IMR-90 (cell line): Measurements from ENCODE around the gene TIMM29. TPM values are rescaled to one million over a fixed set of nuclear protein-coding genes. Genes with fewer than 3 reads are reported as not detected.

Experiments
- ATAC-seq: fragments of 200-7000 bp; cut with Tn5 transposase; 2 replicates; pipeline ENCODE4 v1.9.1; 2020; ENCODE audit warnings: low read depth, mild to moderate bottlenecking, moderate library complexity
- BruUV-seq: library from RNA; stranded (reverse); fragments of 400-500 nt; replicated peaks from 2 replicates; lab custom pipeline; 2021; lab: Mats Ljungman, UMichigan
- CTCF ChIA-PET: fragments of 300-600 bp; formaldehyde crosslinking; extraction: SDS; loops from one replicate; lab custom pipeline; 2021; ENCODE audit warnings: antibody characterized with exemption; lab: Yijun Ruan, JAX
- POLR2A ChIA-PET: fragments of 300-600 bp; sonication (Branson Sonifier 250); formaldehyde crosslinking; loops from one replicate; lab custom pipeline; 2022; ENCODE audit warnings: antibody characterized with exemption; ENCODE audit not compliant: unreplicated experiment; lab: Charles Lee
- DNase-seq: peaks from one replicate; pipeline ENCODE4 v3.0.0; 2013
- H2AFZ ChIP-seq: replicated peaks from 2 replicates; pipeline ENCODE3; 2013; ENCODE audit warnings: low read length, mild to moderate bottlenecking; ENCODE audit not compliant: poor library complexity
- H2AK5ac ChIP-seq: 2 replicates; pipeline ENCODE4 v1.6.1; 2013; ENCODE audit warnings: low read depth, low read length, inconsistent platforms
- H2AK9ac ChIP-seq: replicated peaks from 2 replicates; pipeline ENCODE3; 2013; ENCODE audit warnings: mild to moderate bottlenecking, low read depth, low read length, moderate library complexity; ENCODE audit not compliant: poor library complexity
- H2BK120ac ChIP-seq: 2 replicates; pipeline ENCODE4 v1.6.1; 2013; ENCODE audit warnings: low read depth, low read length, inconsistent platforms
- H2BK15ac ChIP-seq: 3 replicates; pipeline ENCODE4 v1.6.1; 2013; ENCODE audit warnings: low read depth, low read length, inconsistent platforms
- H2BK20ac ChIP-seq: 2 replicates; pipeline ENCODE4 v1.6.1; 2013; ENCODE audit warnings: low read depth, mild to moderate bottlenecking, inconsistent platforms, low read length, moderate library complexity
- H2BK5ac ChIP-seq: 2 replicates; pipeline ENCODE4 v1.6.1; 2013; ENCODE audit warnings: mild to moderate bottlenecking, low read depth, low read length, inconsistent platforms; ENCODE audit not compliant: poor library complexity, severe bottlenecking
- H3K14ac ChIP-seq: replicated peaks from 2 replicates; pipeline ENCODE4 v1.6.1; 2013; ENCODE audit warnings: low read depth, low read length, inconsistent platforms
- H3K18ac ChIP-seq: 2 replicates; pipeline ENCODE4 v1.6.1; 2013; ENCODE audit warnings: low read depth, low read length, control low read depth
- H3K23ac ChIP-seq: 2 replicates; pipeline ENCODE4 v1.6.1; 2013; ENCODE audit warnings: low read depth, low read length, inconsistent platforms
- H3K27ac ChIP-seq: 2 replicates; pipeline ENCODE4 v1.5.1; 2013; ENCODE audit warnings: mild to moderate bottlenecking, control low read depth, low read length; ENCODE audit not compliant: insufficient read depth
- H3K27me3 ChIP-seq: 2 replicates; pipeline ENCODE4 v1.6.1; 2013; ENCODE audit warnings: low read length; ENCODE audit not compliant: control insufficient read depth, insufficient read depth
- H3K36me3 ChIP-seq: 2 replicates; pipeline ENCODE4 v1.6.1; 2013; ENCODE audit warnings: low read length, mixed read lengths; ENCODE audit not compliant: control insufficient read depth, insufficient read depth
- H3K4ac ChIP-seq: 2 replicates; pipeline ENCODE4 v1.6.1; 2013; ENCODE audit warnings: low read depth, low read length, inconsistent platforms
- H3K4me1 ChIP-seq: 2 replicates; pipeline ENCODE4 v1.6.1; 2013; ENCODE audit warnings: low read length, mixed read lengths; ENCODE audit not compliant: control insufficient read depth, insufficient read depth
- H3K4me2 ChIP-seq: 2 replicates; pipeline ENCODE4 v1.6.1; 2013; ENCODE audit warnings: low read depth, mild to moderate bottlenecking, control low read depth, low read length, moderate library complexity
- H3K4me3 ChIP-seq: 2 replicates; pipeline ENCODE4 v1.5.1; 2013; ENCODE audit warnings: low read depth, mild to moderate bottlenecking, control low read depth, low read length, moderate library complexity; ENCODE audit not compliant: insufficient read depth
- H3K56ac ChIP-seq: 2 replicates; pipeline ENCODE4 v1.6.1; 2013; ENCODE audit warnings: low read length, inconsistent platforms; ENCODE audit not compliant: insufficient read depth; ENCODE audit errors: extremely low read depth
- H3K79me1 ChIP-seq, 2 experiments: 2 replicates each; pipeline ENCODE4 v1.6.1; 2013; ENCODE audit warnings: low read length in 2 of 2, inconsistent platforms in 1 of 2, low read depth in 1 of 2
- H3K9ac ChIP-seq: 2 replicates; pipeline ENCODE4 v1.6.1; 2013; ENCODE audit warnings: low read depth, low read length, control low read depth
- H3K9me1 ChIP-seq: 2 replicates; pipeline ENCODE4 v1.6.1; 2013; ENCODE audit warnings: low read length, inconsistent platforms; ENCODE audit not compliant: insufficient read depth
- H3K9me3 ChIP-seq: 2 replicates; pipeline ENCODE4 v1.6.1; 2013; ENCODE audit warnings: low read length; ENCODE audit not compliant: control insufficient read depth, insufficient read depth
- H4K20me1 ChIP-seq: 2 replicates; pipeline ENCODE4 v1.6.1; 2013; ENCODE audit warnings: low read length, inconsistent platforms; ENCODE audit not compliant: insufficient read depth
- H4K5ac ChIP-seq: 2 replicates; pipeline ENCODE4 v1.6.1; 2013; ENCODE audit warnings: mild to moderate bottlenecking, low read depth, low read length, control low read depth
- H4K8ac ChIP-seq, 2 experiments: 2 replicates each; pipeline ENCODE4 v1.6.1; 2013; ENCODE audit warnings: low read depth in 2 of 2, low read length in 2 of 2, control low read depth in 1 of 2, inconsistent platforms in 1 of 2
- H4K91ac ChIP-seq: 2 replicates; pipeline ENCODE4 v1.6.1; 2013; ENCODE audit warnings: low read depth, low read length, inconsistent platforms; ENCODE audit not compliant: insufficient read depth
- BHLHE40 ChIP-seq: fragments of 150-350 bp; IDR thresholded peaks from 2 replicates; pipeline ENCODE4 v1.6.1; 2016; ENCODE audit warnings: mild to moderate bottlenecking, low read depth, low read length
- CEBPB ChIP-seq: IDR thresholded peaks from 2 replicates; pipeline ENCODE4 v1.6.1; 2012; ENCODE audit warnings: low read depth, low read length, improper control_type of control experiment
- CHD1 ChIP-seq: IDR thresholded peaks from 2 replicates; pipeline ENCODE4 v1.6.1; 2012; ENCODE audit warnings: low read depth, low read length, improper control_type of control experiment
- FOS ChIP-seq: fragments of 150-350 bp; IDR thresholded peaks from 2 replicates; pipeline ENCODE4 v1.6.1; 2016; ENCODE audit warnings: low read depth, low read length
- MAFK ChIP-seq: IDR thresholded peaks from 2 replicates; pipeline ENCODE4 v1.6.1; 2012; ENCODE audit warnings: low read depth, low read length, improper control_type of control experiment
- MAZ ChIP-seq: IDR thresholded peaks from 2 replicates; pipeline ENCODE4 v1.6.1; 2012; ENCODE audit warnings: low read depth, mild to moderate bottlenecking, low read length, improper control_type of control experiment, moderate library complexity, borderline replicate concordance
- MXI1 ChIP-seq: IDR thresholded peaks from 2 replicates; pipeline ENCODE4 v1.6.1; 2012; ENCODE audit warnings: low read depth, mild to moderate bottlenecking, low read length, moderate library complexity, borderline replicate concordance
- NFE2L2 ChIP-seq: fragments of 150-350 bp; IDR thresholded peaks from 2 replicates; pipeline ENCODE4 v1.6.1; 2016; ENCODE audit warnings: low read depth, mild to moderate bottlenecking, low read length
- POLR2A ChIP-seq: IDR thresholded peaks from 2 replicates; pipeline ENCODE4 v1.6.1; 2012; ENCODE audit warnings: mild to moderate bottlenecking, low read depth, low read length
- RAD21 ChIP-seq: IDR thresholded peaks from 2 replicates; pipeline ENCODE4 v1.6.1; 2012; ENCODE audit warnings: low read length, improper control_type of control experiment
- RCOR1 ChIP-seq: IDR thresholded peaks from 2 replicates; pipeline ENCODE4 v1.6.1; 2012; ENCODE audit warnings: mild to moderate bottlenecking, low read length, improper control_type of control experiment; ENCODE audit not compliant: insufficient replicate concordance
- RFX5 ChIP-seq: IDR thresholded peaks from 2 replicates; pipeline ENCODE4 v1.8.0; 2012; ENCODE audit warnings: low read depth, mild to moderate bottlenecking, low read length, moderate library complexity
- SMC3 ChIP-seq: fragments of 150-350 bp; IDR thresholded peaks from 2 replicates; pipeline ENCODE4 v1.6.1; 2016; ENCODE audit warnings: low read depth, mild to moderate bottlenecking, antibody characterized with exemption, low read length, moderate library complexity
- USF2 ChIP-seq: fragments of 150-350 bp; IDR thresholded peaks from 2 replicates; pipeline ENCODE4 v1.6.1; 2017; ENCODE audit warnings: mild to moderate bottlenecking, antibody characterized with exemption, low read length, low read depth
- WGBS, 2 experiments: methylation state at CpG; one replicate each; pipeline versions ENCODE4 v1.1.5 to v1.1.7; 2013; ENCODE audit warnings: missing lambda C conversion rate in 2 of 2; ENCODE audit not compliant: insufficient read length in 1 of 2; ENCODE audit errors: extremely low coverage in 2 of 2; 5-methylcytosine and 5-hydroxymethylcytosine counted together
- dilution Hi-C: fragments of 300-500 bp; cut with HindIII; formaldehyde crosslinking; loops from one replicate; pipeline ENCODE4 v1.14.3; 2018; ENCODE audit warnings: low sequenced_read_pairs; ENCODE audit not compliant: unreplicated experiment
- in situ Hi-C: fragments of 300-500 bp; cut with MboI; formaldehyde crosslinking; loops from 3 replicates; pipeline ENCODE4 v1.14.3; 2019; ENCODE audit warnings: low sequenced_read_pairs, inconsistent platforms, mixed read lengths
- intact Hi-C: fragments of 100-400 bp; cut with micrococcal nuclease; formaldehyde crosslinking; loops from 2 replicates; pipeline ENCODE4 v1.10.0; 2022
- polyA plus RNA-seq, 3 experiments: library from polyadenylated mRNA; depleted of rRNA; stranded (reverse); fragments of >200 nt; gene quantifications; 2 replicates each; pipeline ENCODE4 v1.2.3, GENCODE V29; 2012; ENCODE audit warnings: low replicate concordance in 1 of 3
- total RNA-seq: library from RNA; depleted of rRNA; stranded (reverse); fragments of >200 nt; gene quantifications from 2 replicates; pipeline ENCODE4 v1.2.3, GENCODE V29; 2012
- TF ChIP-seq, protein P1 (sequence below): conservative IDR thresholded peaks from 2 replicates; pipeline ENCODE4 v1.5.1; 2012; ENCODE audit warnings: mild to moderate bottlenecking, low read depth, low read length, improper control_type of control experiment
- TF ChIP-seq, protein P2 (sequence below): fragments of 150-350 bp; IDR thresholded peaks from 2 replicates; pipeline ENCODE4 v1.6.1; 2016; ENCODE audit warnings: low read depth, mild to moderate bottlenecking, low read length, moderate library complexity, borderline replicate concordance

TIMM29 gene
- total and polyA plus RNA-seq, 2 of the 4 experiments (the other 2 are of a cell fraction), result 9.3 to 13.4 TPM

- Histone ChIP-seq H3K36me3 (no peaks in the 10 kb centered on the region), H2BK5ac (no peak overlapping the region), H3K18ac (no peak overlapping the region), H3K4me2 (no peak overlapping the region), H3K14ac (no peak overlapping the region), H4K8ac (no peak overlapping the region), H3K9me1 (no peaks in the 10 kb centered on the region), H3K4me1 (peaks cover 3% of the 10 kb centered on the region), H2AK5ac (no peak overlapping the region), H3K79me1 (no peaks in the 10 kb centered on the region), H2AK9ac (no peak overlapping the region), H3K4me3 (no peak overlapping the region), H3K27ac (no peak overlapping the region), H2AFZ (no peak overlapping the region), H4K5ac (no peak overlapping the region), H3K9ac (no peak overlapping the region), H3K56ac (no peak overlapping the region), H3K27me3 (no peaks in the 10 kb centered on the region), H2BK20ac (no peak overlapping the region), H3K4ac (no peak overlapping the region), H3K23ac (no peak overlapping the region), H3K9me3 (no peaks in the 10 kb centered on the region), H4K91ac (no peak overlapping the region), H2BK120ac (no peak overlapping the region), H2BK15ac (no peak overlapping the region), H4K20me1 (no peaks in the 10 kb centered on the region)
- dilution Hi-C loops (no loop called here), in situ Hi-C loops (no loop called here), intact Hi-C loops (no loop called here)
- TF ChIP-seq POLR2A (no peak), CHD1 (no peak), SMC3 (no peak), RAD21 (no peak), CEBPB (no peak), MXI1 (no peak), USF2 (no peak), MAZ (no peak), FOS (no peak), NFE2L2 (no peak), RCOR1 (no peak), MAFK (no peak), BHLHE40 (no peak), RFX5 (no peak)
- TF ChIP-seq, protein P1, sequence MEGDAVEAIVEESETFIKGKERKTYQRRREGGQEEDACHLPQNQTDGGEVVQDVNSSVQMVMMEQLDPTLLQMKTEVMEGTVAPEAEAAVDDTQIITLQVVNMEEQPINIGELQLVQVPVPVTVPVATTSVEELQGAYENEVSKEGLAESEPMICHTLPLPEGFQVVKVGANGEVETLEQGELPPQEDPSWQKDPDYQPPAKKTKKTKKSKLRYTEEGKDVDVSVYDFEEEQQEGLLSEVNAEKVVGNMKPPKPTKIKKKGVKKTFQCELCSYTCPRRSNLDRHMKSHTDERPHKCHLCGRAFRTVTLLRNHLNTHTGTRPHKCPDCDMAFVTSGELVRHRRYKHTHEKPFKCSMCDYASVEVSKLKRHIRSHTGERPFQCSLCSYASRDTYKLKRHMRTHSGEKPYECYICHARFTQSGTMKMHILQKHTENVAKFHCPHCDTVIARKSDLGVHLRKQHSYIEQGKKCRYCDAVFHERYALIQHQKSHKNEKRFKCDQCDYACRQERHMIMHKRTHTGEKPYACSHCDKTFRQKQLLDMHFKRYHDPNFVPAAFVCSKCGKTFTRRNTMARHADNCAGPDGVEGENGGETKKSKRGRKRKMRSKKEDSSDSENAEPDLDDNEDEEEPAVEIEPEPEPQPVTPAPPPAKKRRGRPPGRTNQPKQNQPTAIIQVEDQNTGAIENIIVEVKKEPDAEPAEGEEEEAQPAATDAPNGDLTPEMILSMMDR, result no peak
- TF ChIP-seq, protein P2, sequence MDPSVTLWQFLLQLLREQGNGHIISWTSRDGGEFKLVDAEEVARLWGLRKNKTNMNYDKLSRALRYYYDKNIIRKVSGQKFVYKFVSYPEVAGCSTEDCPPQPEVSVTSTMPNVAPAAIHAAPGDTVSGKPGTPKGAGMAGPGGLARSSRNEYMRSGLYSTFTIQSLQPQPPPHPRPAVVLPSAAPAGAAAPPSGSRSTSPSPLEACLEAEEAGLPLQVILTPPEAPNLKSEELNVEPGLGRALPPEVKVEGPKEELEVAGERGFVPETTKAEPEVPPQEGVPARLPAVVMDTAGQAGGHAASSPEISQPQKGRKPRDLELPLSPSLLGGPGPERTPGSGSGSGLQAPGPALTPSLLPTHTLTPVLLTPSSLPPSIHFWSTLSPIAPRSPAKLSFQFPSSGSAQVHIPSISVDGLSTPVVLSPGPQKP, result no peak
- BruUV-seq, result no TSS peak
- ChIA-PET CTCF (interaction anchor here (0.6 kb wide), 1 partner anchor 95 kb away, joined by 3 read pairs; no protein-coding TSS in a partner anchor), POLR2A (no interaction called here)
- ATAC-seq, result no peak
- 100% methylated on average over 1 of the region's 6 CpGs; no CpG with 5 or more reads in 1 of the 2 experiments for WGBS, 2 experiments
- no peak for DNase-seq
These were observed 24.2 kb downstream of the TIMM29 start for GRCh38 chr19:10952809-10953208.
